ENCODE measurements around the gene GPR12.
"Not testable (repeated sequence)": the region's sequence is repeated elsewhere in the genome, so short reads cannot be mapped to it uniquely, and the experiment has no call there.

Gene GPR12

DNA sequence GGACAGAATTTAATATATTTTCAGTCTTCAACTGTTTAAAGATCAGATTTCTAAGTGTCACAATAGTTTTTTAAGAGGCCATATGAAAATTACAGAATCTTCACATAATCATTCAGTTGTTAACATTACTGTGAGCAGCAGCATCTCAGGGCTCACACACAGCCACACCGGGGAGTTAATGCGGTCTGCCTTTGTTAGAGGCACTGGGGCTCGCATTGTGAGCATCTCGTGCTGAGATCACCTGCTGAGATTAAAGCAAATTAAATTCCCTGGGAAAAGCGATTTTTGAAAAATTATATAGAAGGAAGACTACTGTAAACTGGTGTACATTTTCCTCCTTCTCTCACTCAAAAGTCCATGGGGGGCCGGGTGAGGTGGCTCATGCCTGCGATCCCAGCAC is 16.6 kb downstream of the GPR12 start:
- no peak for DNase-seq

DNA sequence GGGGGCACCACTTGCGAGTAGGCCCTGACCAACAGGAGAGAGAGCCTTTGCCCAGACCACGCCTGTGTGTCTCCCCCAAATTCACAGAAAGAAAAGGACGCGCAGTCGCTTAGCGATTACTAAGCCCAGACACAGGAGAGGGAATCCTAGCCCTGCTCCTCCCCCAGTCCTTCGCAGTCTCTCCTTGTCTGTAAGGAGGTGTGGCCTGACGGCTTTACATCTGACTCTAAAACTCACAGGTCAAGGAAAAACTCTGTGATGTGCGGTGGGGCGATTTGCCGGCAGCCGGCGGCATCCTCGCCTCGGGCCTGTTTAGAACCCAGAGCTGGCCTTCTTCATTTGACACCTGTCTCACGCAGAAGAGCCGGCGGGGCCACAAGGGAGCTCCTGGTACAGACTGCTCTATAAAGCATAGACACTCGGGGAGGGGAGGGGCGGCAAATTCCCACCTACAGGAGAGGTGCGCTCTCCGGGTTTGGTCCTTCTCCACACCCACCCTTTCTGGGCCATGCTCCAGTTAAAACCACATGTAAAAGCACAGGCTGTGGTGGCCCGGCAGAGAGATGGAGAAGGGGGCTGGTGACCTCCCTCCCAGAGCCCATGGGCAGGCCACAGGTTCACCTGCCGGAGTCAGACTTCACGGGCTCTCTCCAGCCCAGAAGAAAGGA is 17.8 kb downstream of the GPR12 start:
- DNase-seq: no peak

DNA sequence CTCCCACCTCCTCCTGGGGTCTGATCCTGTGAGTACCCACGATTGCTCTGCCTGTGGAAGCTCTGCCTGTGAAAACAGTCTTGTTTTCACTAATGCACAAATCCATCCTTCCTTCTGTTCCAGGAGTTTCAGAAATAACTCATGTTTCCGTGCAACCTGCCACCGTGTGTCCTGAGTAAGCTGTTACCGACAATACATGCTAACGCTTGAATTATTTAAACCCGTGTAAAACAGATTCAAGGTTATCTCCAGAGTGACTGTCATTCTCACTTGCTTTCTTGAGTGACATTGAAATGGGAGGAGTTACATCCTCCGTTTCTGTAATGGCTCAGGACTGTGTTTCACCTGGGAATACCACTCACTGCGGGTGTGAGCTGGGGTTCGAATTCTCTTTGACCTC is 24.9 kb downstream of the GPR12 start:
- DNase-seq: no peak

DNA sequence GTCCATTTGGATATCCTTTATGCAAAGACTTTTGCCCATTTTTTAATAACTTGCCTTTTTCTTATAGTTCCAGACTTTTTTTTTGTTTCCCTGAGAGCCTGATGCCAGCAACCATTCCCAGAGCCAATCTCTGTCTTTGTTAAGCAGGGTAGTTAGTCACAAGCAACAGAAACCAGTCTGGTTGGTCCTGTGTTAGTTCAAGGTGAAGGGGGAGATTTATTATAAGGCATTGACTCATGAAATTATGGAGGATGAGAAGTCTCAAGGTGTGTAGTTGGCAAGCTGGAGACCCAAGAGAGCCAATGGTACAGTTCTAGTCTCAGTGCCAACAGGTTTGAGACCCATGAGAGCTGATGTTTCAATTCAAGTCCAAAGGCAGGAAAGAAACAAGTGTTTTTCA is 33.0 kb downstream of the GPR12 start:
- DNase-seq: no peak

DNA sequence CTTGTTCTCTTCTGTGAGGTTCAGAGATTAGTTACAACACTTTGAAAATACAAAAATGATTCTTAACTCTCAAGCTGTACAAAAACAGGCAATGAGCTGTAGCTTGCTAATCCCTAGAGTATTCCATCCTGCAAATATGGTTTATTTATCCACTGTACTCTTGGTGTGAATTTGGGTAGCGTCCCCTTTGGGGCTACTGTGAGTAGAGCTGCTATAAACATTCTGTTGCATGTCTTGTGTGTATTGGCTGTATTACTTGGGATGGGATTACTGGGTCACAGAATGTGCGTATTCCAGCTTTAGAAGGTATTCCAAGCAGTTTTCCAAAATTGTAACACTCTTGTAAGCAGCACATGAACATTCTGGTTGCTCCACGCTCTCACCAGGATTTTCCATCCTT is 33.5 kb downstream of the GPR12 start:
- DNase-seq: no peak

DNA sequence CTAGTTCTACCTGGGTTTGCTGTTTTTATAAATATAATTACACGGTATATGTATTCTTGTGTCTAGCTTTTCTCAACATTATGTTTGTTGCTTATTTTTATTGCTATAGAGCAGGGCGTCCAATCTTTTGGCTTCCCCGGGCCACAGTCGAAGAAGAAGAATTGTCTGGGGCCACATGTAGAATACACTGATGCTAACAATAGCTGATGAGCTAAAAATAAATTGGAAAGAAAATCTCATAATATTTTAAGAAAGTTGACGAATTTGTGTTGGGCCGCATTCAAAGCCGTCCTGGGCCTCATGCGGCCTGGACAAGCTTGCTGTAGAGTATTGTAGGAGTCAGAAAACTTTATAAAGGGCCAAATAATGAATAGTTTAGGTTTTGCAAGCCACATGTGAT is 33.9 kb downstream of the GPR12 start:
- DNase-seq: no peak

DNA sequence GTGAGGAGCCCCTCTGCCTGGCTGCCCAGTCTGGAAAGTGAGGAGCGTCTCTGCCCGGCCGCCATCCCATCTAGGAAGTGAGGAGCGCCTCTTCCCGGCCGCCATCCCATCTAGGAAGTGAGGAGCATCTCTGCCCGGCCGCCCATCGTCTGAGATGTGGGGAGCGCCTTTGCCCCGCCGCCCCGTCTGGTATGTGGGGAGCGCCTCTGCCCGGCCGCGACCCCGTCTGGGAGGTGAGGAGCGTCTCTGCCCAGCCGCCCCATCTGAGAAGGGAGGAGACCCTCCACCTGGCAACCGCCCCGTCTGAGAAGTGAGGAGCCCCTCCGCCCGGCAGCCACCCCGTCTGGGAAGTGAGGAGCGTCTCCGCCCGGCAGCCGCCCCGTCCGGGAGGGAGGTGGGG is 37.0 kb downstream of the GPR12 start:
- DNase-seq: not testable (repeated sequence)

DNA sequence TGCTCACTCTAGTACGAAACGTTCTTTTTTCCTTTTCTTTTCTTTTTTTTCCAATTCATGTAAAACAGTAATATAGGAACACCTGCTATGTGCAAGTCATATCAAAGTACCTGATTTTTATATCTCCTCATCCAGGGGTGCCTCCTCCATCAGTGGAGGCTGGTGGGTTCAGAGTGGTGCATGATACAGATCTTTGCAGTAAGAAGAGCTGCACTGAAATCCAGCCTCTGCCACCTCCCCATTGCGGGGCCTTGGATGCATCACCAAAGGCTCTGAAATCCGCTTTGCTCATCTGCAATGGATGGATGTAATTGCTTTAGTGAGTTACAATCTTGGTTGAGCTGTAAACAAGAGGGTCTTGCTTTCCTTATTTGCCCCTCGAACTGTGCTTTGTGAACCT is 38.3 kb downstream of the GPR12 start:
- no peak for DNase-seq

DNA sequence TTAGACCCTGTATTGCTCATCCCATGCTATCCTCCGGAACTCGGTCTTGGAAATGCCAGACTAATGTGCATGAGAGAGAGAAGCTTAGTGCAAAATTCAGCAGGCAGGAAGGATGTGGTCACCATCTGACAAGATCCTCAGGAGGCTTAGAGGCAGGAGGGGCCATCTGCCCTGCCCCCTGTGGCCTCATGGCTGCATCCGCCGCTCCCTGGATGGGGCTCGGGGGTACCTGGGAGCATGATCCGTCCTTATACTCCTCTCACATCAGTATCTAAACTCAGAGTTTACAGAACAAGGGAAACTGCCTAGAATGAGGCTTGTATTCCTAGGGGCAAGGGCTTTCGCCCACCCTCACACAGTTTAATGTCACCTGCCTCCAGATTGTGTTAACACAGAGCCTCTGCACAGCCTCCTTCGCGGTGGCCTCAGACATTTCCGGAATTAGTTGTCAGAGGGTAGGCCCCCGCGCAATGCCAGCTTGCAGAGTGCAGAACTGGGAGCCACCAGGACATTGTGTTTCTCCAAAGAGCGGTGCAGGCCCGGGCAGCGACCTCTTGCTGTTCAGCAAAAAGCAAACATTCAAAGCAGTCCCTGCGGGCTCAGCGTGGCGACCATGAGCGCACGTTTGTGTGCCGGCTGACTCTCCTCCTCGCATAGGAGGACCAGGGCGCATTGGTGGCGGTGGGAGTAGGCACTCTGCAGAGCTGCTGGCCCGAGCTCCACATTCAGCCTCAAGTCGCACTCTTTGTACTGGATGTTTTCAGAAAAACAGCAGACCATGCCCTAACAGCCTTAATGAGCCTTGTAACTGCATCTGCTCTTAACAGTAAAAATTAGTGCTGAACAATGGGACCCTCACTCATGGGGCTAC is 39.1 kb downstream of the GPR12 start:
- peak in 1 of 2 experiments; percentile 55 for DNase-seq

DNA sequence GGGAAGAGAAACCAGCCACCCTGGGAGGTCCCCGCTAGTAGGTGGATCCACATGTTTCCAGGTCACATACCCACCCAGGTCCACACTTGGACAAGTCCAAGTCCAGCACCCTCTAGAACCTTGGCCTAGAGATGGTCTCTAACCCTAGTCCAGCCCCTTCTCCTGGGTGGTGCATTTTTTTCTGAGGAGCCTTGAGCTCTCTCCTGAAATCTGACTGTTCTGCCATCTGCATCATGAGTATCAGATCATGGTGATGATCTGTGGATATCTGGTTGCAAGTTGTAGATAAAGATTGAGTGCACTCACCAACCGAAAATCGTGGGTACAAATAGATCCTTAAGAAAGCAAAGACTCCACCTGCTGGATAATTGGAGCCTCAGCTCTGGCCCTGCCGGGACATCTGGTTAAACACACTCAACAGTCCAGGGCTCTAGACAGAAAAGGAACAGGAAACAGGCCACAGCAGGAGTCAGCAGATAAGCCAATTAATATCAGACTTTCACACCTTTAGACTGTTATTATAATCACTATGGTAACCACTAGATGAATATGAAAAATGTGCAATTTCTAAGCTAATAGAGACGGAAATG is 41.1 kb downstream of the GPR12 start:
- peak in 1 of 2 experiments; percentile 65 for DNase-seq

DNA sequence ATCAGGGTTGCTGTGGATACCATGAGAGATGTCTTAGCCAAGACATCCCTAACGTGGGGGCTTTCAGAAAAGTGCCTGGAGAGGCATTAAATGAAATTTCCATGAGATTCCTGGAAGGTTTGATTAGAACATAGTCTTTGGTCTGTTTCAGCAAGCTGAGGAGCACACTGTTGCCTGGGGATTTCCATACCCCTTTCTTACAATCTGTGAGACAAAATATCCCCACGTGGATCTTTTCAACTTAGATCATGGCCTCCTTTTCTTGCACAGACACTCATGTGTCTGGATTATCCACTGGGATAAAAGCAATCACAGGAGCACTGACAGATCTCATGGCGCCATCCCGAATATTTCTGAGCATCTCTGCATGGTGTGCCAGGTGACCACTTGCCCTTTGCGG is 41.7 kb downstream of the GPR12 start:
- no peak for DNase-seq

DNA sequence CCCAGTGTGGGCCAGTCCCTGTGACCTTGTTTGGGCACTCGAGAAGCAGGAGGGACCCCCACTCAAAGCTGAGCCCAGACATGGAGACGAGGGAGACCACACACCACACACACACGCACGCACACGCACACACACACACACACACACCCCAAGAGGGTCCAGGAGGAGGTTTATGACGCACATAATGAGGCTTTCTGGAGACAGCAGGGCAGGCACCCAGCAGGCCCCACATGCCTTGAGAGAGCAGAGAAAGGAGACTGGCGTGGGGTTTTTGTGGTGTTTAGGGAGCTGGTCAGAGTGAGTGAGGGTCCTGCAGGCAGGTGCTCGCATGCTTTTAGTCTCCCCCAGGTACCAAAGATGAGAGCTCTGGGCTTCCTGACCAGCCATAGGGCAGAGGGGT is 42.4 kb downstream of the GPR12 start:
- no peak for DNase-seq

DNA sequence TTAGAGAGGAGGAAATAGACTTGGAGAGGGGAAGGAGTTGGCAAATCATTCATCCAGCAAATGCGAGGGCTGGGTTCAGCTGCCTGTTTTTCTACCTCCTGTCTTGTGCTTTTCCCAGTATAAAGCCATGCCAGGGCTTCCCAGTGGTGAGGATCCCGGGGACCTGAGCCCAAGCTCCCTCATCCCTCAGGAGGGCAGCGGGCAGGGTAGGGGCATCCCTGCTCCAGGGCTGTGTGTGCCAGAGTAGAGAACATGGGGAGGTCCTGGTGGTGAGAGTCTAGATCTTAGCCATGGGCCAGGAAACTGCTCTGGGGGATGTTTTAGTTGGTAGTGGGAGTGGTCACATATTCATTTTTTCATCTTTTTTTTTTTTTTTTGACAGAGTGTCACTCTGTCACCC is 43.6 kb downstream of the GPR12 start:
- peak; percentile 34 to 79 for DNase-seq

DNA sequence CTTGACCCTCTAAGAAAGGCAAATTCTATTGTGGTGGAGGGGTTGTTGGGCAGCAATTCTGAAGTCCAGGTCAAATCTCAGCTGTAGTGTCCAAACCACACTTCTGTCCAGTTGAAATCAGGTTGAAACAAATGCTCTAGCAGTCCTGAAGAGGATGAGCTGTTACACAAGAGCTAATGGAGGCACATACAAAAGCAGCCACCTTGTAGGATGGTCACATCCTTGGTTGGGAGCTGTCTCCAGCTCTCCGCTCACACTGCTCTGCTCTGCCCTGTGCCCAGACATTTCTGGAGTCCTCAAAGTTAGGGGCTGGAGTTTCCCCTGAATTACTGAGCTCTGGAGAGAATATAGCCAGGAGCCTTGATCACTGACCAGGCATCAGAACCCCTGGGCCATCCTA is 47.2 kb downstream of the GPR12 start:
- DNase-seq: no peak

DNA sequence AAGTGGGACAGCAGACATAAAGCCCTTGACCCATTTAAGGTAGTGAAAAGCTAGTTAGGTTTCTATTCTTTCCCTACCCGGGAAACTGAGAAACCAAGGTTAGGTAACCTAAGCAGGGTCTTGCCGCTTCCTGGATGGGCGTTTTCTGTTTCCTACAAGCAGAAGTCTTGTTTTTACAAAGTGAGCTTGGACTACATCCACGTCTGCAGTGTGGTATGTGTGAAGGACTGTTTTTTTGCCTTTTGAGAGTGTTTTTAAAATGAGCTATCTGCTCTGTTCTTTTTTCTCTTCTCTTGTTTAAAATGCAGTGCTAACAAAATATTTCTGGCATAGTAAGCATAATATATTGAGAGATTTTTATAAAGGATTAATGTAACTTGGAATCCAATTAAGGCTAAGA is 49.4 kb downstream of the GPR12 start:
- no peak for DNase-seq

DNA sequence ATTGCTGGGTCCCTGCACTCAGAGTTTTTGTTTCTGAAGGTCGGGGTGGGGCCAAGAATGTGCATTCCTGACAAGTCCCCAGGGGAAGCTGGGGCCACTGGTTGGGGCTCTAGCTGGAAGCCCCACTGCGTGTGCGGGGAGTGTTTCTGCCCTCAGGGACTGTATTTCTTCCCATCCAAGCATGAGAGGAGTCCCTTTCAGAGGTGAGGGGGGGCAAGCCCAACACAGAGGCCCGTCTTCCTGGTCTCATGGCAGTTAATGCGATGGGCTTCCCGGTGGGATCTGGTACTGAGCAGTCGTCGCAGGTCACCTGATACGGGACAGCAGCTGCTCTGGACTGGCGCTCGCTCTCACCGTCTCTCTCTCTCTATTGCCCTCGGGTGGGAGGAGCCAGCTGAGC is 50.4 kb downstream of the GPR12 start:
- no peak for DNase-seq

DNA sequence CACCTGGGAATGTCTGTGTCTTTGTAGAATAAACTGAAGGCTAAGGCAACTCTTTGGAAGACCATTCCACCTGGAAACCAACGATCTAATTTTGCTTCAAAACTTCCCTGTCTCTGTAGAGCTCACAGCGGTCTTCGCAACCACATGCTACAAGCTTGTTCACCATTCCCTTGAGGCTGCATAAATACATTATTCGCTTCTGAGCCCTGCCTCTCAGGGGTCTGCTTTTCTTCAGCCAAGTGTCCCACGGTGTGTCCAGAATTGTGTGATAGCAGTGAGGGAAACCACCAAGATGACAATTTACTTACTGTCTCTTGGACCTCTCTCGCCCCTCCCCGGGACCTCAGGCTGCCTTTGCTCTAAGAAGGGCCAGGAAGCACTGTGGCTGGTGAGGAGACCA is 51.1 kb downstream of the GPR12 start:
- DNase-seq: no peak

DNA sequence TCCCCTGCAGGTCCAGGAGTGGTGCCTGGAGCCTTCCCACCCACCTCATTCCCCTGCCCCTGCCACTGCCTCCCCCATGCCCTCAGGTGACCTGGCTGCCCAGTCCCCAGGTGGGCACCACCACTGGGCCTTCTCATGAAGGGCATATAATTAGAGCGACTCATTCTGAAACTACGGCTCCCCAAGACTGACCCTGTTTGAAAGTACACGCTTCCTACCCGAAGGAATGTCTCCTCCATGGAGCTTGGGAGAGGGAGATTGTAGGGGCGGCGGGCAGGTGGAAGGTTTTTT is 52.6 kb downstream of the GPR12 start:
- DNase-seq: no peak

DNA sequence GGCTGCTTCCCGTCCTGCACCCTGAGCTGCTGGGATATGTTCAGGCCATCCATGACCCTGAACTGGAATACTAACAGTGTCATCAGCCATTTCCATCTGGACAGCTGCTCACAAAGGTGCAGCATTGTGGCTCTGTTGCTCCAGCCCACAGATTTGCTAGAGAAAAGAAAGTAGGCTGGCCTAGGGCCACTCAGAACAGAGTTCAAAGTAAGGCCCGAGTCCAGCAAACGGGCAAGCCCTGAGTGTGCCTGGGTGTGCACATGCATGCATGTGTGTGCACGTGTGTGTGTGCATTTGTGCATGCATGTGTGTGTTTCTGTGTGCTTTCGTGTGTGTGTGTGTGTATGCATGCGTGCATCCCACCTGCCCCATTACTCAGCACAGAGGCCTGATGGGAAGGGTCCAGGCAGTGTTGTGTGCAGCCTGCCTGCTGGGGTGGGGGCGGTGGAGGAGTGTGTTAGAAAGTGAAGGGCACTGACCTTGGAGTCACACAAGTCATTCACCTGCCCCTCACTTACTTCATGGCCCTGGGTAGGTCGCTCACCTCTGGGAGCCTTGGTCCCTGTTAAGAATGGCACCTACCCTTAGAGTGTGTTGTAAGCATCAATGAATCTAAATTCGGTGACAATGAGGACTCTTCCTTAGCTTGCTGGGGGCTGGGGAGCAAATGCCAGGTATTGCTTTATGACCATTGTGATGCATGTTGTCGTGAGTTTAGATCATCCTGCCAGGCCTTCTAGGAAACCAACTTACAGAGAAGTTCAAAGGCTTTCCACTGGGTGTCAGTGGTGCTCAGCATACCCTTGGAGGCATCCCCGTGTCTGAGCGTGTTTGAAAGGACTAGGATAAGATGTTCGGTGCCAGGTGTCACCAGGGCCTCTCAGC is 53.2 kb downstream of the GPR12 start:
- peak; percentile 48 to 83 for DNase-seq

DNA sequence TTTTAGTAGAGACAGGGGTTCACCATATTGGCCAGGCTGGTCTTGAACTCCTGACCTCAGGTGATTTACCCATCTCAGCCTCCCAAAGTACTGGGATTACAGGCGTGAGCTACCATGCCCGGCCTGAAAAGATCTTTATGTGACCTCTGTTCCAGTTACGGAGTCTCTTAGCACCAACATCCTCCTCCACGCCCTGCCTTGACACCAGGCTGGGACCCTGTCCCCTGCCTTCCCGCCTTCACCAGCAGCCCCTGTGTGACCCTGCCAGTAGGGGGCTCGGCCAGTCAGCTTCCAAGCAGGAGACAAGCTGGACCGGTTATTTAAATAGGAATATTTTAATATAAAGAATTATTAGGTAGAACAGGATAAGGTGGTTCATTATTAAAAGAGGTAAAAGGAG is 54.2 kb downstream of the GPR12 start:
- DNase-seq: no peak

DNA sequence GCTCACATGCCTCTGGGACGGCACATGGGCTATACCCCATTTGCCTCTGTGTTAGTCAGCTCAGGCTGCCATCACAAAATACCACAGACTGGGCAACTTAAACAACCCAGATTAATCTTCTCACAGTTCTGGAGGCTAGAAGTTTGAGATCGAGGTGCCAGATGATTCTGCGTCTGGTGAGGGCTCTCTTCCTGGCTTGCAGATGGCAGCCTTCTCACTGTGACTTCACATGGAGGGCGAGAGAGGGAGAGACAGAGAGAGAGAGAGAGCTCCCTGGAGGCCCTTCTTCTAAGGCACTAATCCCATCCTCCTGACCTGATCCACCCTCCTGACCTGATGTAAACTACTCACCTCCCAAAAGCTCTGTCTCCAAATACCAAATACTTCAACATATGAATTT is 55.0 kb downstream of the GPR12 start:
- DNase-seq: no peak
